GM12891 (cell line): ENCODE results near the gene ZSWIM6.

ENCODE experiments used
- POLR2A ChIP-seq: IDR thresholded peaks from 2 replicates; pipeline ENCODE4 v1.6.1; 2011; ENCODE audit warnings: low read depth, low read length, control low read depth
- TAF1 ChIP-seq: IDR thresholded peaks from 2 replicates; pipeline ENCODE4 v1.6.1; 2011; ENCODE audit warnings: low read depth, low read length, control low read depth

GRCh38 chr5:61302200-61302563 lies 29.9 kb upstream of the ZSWIM6 start:
- no peak for TF ChIP-seq TAF1
- TF ChIP-seq POLR2A, result no peak
